ENCODE data around the gene CREB5.

The CREB5 gene

DNA sequence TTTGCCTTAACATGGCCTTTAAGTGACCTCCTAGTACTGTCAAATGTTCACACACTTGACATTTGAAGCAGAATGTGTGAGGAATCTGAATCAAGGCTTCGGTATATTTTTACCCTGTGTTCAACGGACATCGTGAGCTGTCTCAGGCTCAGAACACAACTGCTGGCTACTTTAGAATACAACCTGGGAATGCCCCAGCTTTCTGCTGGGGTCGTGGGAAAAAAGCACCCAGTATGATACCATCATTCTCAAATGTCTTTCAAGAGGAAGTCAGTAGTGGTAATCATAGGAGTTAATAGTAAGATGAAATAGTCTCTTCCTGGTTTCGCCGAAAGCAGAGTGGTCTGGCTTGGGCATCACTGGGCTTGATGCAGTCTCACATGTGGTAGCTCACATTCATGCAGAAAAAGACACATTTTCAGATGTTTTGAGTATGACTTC, 67.2 kb downstream of the CREB5 start:
- DNase-seq (ENCODE audit: low spot score): no peak

- DNase-seq (ENCODE audit: low spot score): no peak
Observed at GRCh38 chr7:28480595-28480994, 68.3 kb downstream of the CREB5 start.

DNA sequence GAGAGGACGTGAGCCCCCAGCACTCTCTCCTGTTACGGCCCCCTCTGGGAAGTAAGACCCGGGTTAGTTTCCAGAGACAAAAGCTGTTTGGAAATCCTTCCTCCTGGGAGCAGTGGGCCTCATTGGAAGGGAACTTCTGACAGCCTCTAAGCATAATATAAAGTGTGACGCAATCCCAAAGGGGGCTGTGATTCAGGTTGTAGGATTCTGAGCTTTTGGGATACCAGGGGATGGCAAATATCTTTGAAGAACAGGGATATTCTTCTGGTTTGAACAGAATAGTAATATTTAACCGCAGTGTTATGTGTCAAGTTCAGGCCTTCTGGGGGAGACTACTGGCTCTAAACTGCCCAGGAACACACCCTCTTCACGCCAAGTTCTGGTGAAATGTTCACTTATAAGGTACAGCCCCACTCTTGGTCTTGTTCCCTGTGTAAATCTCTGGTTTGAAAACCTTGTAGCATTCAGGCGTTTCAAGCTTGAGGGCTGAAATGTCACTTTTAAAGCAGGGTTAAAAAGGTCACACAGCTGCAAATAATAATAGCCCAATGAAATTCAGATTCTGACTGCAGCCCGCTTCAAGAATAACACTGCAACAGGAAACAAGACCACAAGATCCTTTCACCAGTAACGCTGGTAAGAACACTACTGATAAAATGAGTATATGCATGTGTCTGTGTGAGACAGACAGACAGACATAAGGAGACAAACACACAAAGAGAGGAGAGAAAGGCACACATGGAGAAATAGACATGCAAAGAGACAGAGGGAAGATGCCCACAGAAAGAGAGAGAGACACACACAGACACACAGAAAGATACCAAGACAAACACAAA, 69.0 kb downstream of the CREB5 start:
- DNase-seq (ENCODE audit: low spot score): no peak

GRCh38 chr7:28483112-28483511, 70.8 kb downstream of the CREB5 start:
- no peak for DNase-seq (ENCODE audit: low spot score)

- DNase-seq (ENCODE audit: low spot score): no peak
Observed at GRCh38 chr7:28483908-28484605, 71.7 kb downstream of the CREB5 start.

DNA sequence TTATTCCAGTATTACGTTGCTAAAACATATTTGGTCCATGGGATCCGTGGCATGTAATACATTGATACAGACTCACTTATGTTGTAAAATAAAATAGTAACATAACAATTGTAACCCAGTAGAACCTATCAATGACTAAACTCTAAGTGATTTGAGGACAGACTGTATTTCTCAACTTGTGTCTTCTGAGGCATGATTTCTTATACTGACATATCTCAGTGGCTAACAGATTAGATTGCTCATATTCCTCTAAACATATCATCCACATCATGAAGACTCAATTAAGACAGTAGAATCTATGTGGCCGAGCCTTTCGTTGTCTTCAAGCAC, 72.3 kb downstream of the CREB5 start:
- DNase-seq (ENCODE audit: low spot score): no peak

GRCh38 chr7:28487487-28487886, 75.2 kb downstream of the CREB5 start:
- DNase-seq (ENCODE audit: low spot score): no peak

- no peak for DNase-seq (ENCODE audit: low spot score)
Observed at GRCh38 chr7:28488061-28488791, 75.9 kb downstream of the CREB5 start.

GRCh38 chr7:28490831-28491230, 78.5 kb downstream of the CREB5 start:
- no peak for DNase-seq (ENCODE audit: low spot score)

GRCh38 chr7:28493477-28493876, 81.2 kb downstream of the CREB5 start:
- no peak for DNase-seq (ENCODE audit: low spot score)

- no peak for DNase-seq (ENCODE audit: low spot score)
Observed at GRCh38 chr7:28497009-28497408, 84.7 kb downstream of the CREB5 start.

- no peak for DNase-seq (ENCODE audit: low spot score)
Observed at GRCh38 chr7:28498636-28499035, 86.3 kb downstream of the CREB5 start.

GRCh38 chr7:28500138-28500537, 87.8 kb downstream of the CREB5 start:
- DNase-seq (ENCODE audit: low spot score): no peak

DNA sequence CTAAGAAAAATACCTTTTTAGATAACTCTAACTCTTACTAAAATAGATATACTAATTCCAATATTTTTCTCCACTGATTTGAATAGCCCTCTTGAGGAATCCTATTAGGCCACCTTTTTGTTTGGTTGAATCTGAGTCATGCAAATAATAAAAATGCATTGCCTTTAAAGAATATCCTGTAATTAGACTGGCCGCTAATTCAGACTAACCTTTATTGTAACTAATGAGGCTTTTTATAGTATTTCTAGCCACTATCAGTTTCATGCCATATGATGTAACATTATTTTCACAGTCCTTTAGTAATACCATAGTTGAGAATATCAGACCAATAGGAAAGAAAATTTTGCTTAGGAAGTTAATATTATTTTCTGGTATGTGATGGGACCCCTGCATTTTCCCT, 90.1 kb downstream of the CREB5 start:
- no peak for DNase-seq (ENCODE audit: low spot score)

DNA sequence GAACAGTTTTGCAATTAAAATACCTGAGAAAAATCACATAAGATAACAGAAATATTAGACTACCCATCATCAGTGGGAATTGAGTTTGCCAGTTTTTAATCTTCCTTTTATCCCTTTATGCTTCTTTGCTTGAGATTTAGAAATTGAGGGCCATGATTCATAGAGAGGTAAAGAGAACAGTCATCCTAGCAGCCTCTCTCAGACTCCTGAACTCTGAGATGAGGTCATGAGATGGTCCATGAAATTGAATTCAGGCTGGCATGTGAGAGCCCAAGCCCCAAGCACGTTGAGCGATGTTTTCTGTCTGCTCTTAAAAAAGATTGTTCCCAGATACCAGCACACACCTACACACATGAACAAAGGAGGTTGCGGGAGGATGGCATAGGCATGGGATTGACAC, 91.1 kb downstream of the CREB5 start:
- DNase-seq (ENCODE audit: low spot score): no peak

GRCh38 chr7:28505014-28505413, 92.7 kb downstream of the CREB5 start:
- no peak for DNase-seq (ENCODE audit: low spot score)

- no peak for DNase-seq (ENCODE audit: low spot score)
Observed at GRCh38 chr7:28505867-28506266, 93.5 kb downstream of the CREB5 start.

- DNase-seq (ENCODE audit: low spot score): no peak
Observed at GRCh38 chr7:28507525-28508282, 95.4 kb downstream of the CREB5 start.

DNA sequence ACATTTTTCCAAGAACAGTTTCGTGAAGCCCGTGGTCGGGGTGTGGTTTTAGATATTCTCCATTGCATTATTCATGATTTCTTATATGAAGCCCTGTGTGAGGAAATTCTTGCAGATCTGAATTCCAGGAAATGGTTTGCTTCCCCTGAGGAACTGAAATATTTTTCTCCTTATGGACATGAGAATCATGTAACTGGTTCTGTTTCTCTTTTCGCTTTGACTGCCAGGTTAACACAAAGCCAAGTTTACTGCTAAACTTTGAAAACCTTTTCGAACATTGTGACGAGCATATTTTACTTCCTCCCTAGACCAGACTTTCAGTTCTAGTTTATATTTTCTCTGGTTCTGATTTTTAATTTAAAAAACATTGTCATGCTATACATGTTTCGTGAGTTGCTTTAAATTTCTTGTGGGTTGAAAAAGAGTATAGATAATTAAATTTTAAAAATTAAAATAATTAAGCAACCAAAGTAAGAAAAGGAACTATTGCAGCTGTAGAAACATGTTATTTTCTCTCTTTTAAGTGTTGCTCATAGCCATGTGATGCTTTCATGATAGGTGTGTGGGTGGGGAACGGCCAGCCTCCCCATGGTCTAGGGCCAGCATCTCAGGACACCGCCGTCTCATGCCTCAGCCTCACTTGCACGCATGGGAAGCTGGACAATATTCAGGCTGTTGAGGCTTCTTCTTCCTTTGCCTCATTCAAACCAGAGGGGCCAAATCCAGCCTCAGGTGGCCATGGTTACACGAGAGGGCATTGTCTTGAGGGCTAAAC, 97.1 kb downstream of the CREB5 start:
- peak; percentile 57 for DNase-seq (ENCODE audit: low spot score)

GRCh38 chr7:28510026-28510369, 97.7 kb downstream of the CREB5 start:
- DNase-seq (ENCODE audit: low spot score): no peak

GRCh38 chr7:28512668-28513440, 100.5 kb downstream of the CREB5 start:
- DNase-seq (ENCODE audit: low spot score): no peak
